GM19193 (cell line): Measurements from ENCODE around the gene IL1RL2.

Source experiments
- POLR2A ChIP-seq: IDR thresholded peaks from 4 replicates; pipeline ENCODE4 v1.6.1; 2011; ENCODE audit not compliant: insufficient read depth, insufficient read length; ENCODE audit errors: extremely low read depth

IL1RL2 gene

GRCh38 chr2:102186791-102187495, at the start of gene IL1RL2:
Gene IL1RL2 (plus strand): TSS chr2:102187023. CDS start chr2:102187868, 845 bp downstream.
- no peak for TF ChIP-seq POLR2A

- TF ChIP-seq POLR2A = no peak
These were observed 49.7 kb upstream of the IL1RL2 start for GRCh38 chr2:102137138-102137537.

- no peak for TF ChIP-seq POLR2A
These were observed 48.5 kb upstream of the IL1RL2 start for GRCh38 chr2:102138331-102138730.

GRCh38 chr2:102139851-102140250, 47.0 kb upstream of the IL1RL2 start:
- TF ChIP-seq POLR2A = no peak

GRCh38 chr2:102140377-102140776, 46.4 kb upstream of the IL1RL2 start:
- TF ChIP-seq POLR2A = no peak

- TF ChIP-seq POLR2A = no peak
These were observed 45.5 kb upstream of the IL1RL2 start for GRCh38 chr2:102141011-102141943.

- TF ChIP-seq POLR2A = no peak
These were observed 44.6 kb upstream of the IL1RL2 start, which contains the start of gene IL1R1 for GRCh38 chr2:102141970-102142828. Gene IL1R1 (plus strand): TSS chr2:102142746. CDS start chr2:102157725, 14,979 bp downstream.

GRCh38 chr2:102142829-102143449, 43.9 kb upstream of the IL1RL2 start:
- TF ChIP-seq POLR2A = no peak

- no peak for TF ChIP-seq POLR2A
These were observed 43.3 kb upstream of the IL1RL2 start for GRCh38 chr2:102143450-102143985.

GRCh38 chr2:102144128-102144527, 42.7 kb upstream of the IL1RL2 start:
- no peak for TF ChIP-seq POLR2A

- no peak for TF ChIP-seq POLR2A
These were observed 41.7 kb upstream of the IL1RL2 start for GRCh38 chr2:102145107-102145506.

- no peak for TF ChIP-seq POLR2A
These were observed 40.9 kb upstream of the IL1RL2 start for GRCh38 chr2:102145934-102146333.

- no peak for TF ChIP-seq POLR2A
These were observed 38.9 kb upstream of the IL1RL2 start for GRCh38 chr2:102147935-102148334.

- no peak for TF ChIP-seq POLR2A
These were observed 37.6 kb upstream of the IL1RL2 start for GRCh38 chr2:102149243-102149642.
